Body of pancreas (tissue), 4 donors: ENCODE data around the gene MDFIC.

Experiments
- CTCF ChIP-seq, 7 experiments: fragments of 450-650 bp in 4 of 7; fragments of 200-600 bp in 3 of 7; sonication (generic) in 3 of 7; IDR thresholded peaks; one replicate each; pipeline ENCODE4 v1.5.1; 2016 to 2019; ENCODE audit warnings: antibody characterized with exemption in 7 of 7
- POLR2A ChIP-seq, 3 donors: fragments of 450-650 bp; IDR thresholded peaks; one replicate each; pipeline ENCODE4 v1.6.1; 2016; ENCODE audit warnings: antibody characterized with exemption in 3 of 3, mild to moderate bottlenecking in 2 of 3

- TF ChIP-seq CTCF (IDR thresholded peaks at IDR 0.05) (peak in 2 of 7 experiments; percentile 7 to 17), POLR2A (IDR thresholded peaks at IDR 0.05) (no peak)
These were observed 266 bp upstream of the MDFIC start for GRCh38 chr7:114921631-114922025.
